Fibroblast of villous mesenchyme (primary cell): Measurements from ENCODE around the gene TPST1. TPM values are rescaled to one million over a fixed set of nuclear protein-coding genes. Genes with fewer than 3 reads are reported as not detected.
"Not testable (repeated sequence)": the region's sequence is repeated elsewhere in the genome, so short reads cannot be mapped to it uniquely, and the experiment has no call there.

Source experiments
- DNase-seq: peaks from one replicate; pipeline ENCODE4 v3.0.0-alpha.2; 2010; ENCODE audit warnings: low read depth
- H3K4me3 ChIP-seq: 2 replicates; pipeline ENCODE4 v1.5.1; 2011; ENCODE audit warnings: low read depth, mild to moderate bottlenecking, low read length
- total RNA-seq: library from RNA; depleted of rRNA; stranded (reverse); fragments of >200 nt; gene quantifications from 2 replicates; pipeline ENCODE4 v1.2.3, GENCODE V29; 2012
- TF ChIP-seq, protein P1 (sequence below): IDR thresholded peaks from 2 replicates; pipeline ENCODE4 v1.5.1; 2012; ENCODE audit warnings: low read depth, mild to moderate bottlenecking, low read length; ENCODE audit not compliant: insufficient read depth

Gene TPST1
- total RNA-seq, 1 donor: 131 TPM

DNA sequence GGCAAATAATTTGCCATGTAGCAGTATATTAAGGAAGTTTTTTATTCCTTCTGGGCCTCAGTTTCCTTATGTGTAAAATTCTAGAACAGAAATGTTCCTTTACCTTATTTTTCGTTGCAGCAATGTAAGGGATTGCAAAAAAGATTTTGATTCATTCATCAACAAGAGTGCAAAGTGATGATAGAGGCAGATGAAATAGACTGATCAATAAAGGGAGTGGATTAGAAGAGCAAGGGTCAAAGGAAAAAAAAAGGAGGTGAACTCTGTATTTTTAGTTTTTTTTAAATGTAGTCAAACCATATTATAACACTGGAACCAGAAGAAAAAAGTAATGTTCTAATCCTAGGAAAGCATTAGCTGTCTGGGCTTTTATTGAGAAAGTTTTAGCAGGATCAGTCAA lies 14.7 kb downstream of the TPST1 start:
- TF ChIP-seq, protein P1, sequence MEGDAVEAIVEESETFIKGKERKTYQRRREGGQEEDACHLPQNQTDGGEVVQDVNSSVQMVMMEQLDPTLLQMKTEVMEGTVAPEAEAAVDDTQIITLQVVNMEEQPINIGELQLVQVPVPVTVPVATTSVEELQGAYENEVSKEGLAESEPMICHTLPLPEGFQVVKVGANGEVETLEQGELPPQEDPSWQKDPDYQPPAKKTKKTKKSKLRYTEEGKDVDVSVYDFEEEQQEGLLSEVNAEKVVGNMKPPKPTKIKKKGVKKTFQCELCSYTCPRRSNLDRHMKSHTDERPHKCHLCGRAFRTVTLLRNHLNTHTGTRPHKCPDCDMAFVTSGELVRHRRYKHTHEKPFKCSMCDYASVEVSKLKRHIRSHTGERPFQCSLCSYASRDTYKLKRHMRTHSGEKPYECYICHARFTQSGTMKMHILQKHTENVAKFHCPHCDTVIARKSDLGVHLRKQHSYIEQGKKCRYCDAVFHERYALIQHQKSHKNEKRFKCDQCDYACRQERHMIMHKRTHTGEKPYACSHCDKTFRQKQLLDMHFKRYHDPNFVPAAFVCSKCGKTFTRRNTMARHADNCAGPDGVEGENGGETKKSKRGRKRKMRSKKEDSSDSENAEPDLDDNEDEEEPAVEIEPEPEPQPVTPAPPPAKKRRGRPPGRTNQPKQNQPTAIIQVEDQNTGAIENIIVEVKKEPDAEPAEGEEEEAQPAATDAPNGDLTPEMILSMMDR: no peak
- no peak for DNase-seq
- H3K4me3 ChIP-seq: no peak overlapping the region

GRCh38 chr7:66221442-66221841 lies 16.3 kb downstream of the TPST1 start:
- no peak for DNase-seq

GRCh38 chr7:66227808-66228207 lies 22.7 kb downstream of the TPST1 start:
- no peak overlapping the region for H3K4me3 ChIP-seq
- TF ChIP-seq, protein P1: no peak
- no peak for DNase-seq

More at GRCh38 chr7:66221442-66221841, 16.3 kb downstream of the TPST1 start:
- TF ChIP-seq, protein P1: no peak
- H3K4me3 ChIP-seq: no peak overlapping the region

- not testable (repeated sequence) for DNase-seq, H3K4me3 ChIP-seq
Measured at GRCh38 chr7:66231326-66232216, 26.4 kb downstream of the TPST1 start.

GRCh38 chr7:66233638-66234037 lies 28.5 kb downstream of the TPST1 start:
- no peak for DNase-seq
- H3K4me3 ChIP-seq: no peak overlapping the region
- TF ChIP-seq, protein P1: no peak

GRCh38 chr7:66236713-66237303 lies 31.7 kb downstream of the TPST1 start:
- H3K4me3 ChIP-seq: no peak overlapping the region
- TF ChIP-seq, protein P1: no peak
- no peak for DNase-seq
